ENCODE results near the gene LIG1. TPM values are rescaled to one million over a fixed set of nuclear protein-coding genes. Genes with fewer than 3 reads are reported as not detected.
A peak's percentile ranks its signal among the peaks of the same experiment; 100 is the strongest.

Gene LIG1
- total RNA-seq, 2 experiments from 2014 or later = 172 to 279 TPM

DNA sequence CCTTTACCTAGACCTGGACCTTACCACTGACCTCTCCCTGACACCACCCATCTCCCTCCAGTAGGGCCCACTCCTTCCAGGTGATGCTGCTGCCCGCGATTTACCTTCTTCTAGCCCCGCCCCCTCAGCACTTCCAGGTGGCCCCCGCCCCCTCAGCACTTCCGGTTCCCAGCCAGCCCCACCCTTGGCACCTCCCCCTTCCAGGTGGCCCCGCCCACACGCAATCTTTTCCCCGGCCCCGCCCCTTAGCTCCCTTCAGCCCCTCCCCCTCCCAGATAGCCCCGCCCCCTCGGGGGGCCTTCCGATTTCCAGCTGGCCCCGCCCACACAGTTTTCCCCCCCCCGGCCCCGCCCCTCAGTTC lies 586 bp downstream of the LIG1 start:
- no TSS peak for BruUV-seq (replicated peaks)
- peak overlapping the region; percentile 85 for H3K27ac ChIP-seq (ENCODE audit: low read depth, low read length, poor library complexity, severe bottlenecking)
- H3K4me3 ChIP-seq (ENCODE audit: low read depth, low read length, poor library complexity, severe bottlenecking) = peak overlapping the region; percentile 98
- H3K4me1 ChIP-seq (ENCODE audit: insufficient read depth, low read length, poor library complexity, severe bottlenecking) = peaks cover 30% of the 10 kb centered on the region
- peaks cover 53% of the 10 kb centered on the region for H3K36me3 ChIP-seq (ENCODE audit: insufficient read depth, low read length)
- peak; percentile 84 for DNase-seq (ENCODE audit: low spot score)
- POLR2A ChIA-PET = interaction anchor here (0.5 to 1.0 kb wide), 7 partner anchors 34 to 1303 kb away, joined by 3 to 8 read pairs (median 4); partner anchors contain the start of gene PLA2G4C
- H4K20me1 ChIP-seq (ENCODE audit: insufficient read depth, low read length) = peaks cover 13% of the 10 kb centered on the region
- H3K79me2 ChIP-seq (ENCODE audit: insufficient read depth, low read depth, low read length) = peaks cover 68% of the 10 kb centered on the region
- CTCF ChIA-PET (ENCODE audit: unreplicated experiment) = no interaction called here
- intact Hi-C loops (cut with micrococcal nuclease; ENCODE audit: unreplicated experiment) = no loop called here
- H2AFZ ChIP-seq (ENCODE audit: low read length) = no peak overlapping the region
- TF ChIP-seq EZH2phosphoT487 (IDR thresholded peaks at IDR 0.05; ENCODE audit: borderline replicate concordance, low read depth, low read length) = no peak
- TF ChIP-seq, protein P1, sequence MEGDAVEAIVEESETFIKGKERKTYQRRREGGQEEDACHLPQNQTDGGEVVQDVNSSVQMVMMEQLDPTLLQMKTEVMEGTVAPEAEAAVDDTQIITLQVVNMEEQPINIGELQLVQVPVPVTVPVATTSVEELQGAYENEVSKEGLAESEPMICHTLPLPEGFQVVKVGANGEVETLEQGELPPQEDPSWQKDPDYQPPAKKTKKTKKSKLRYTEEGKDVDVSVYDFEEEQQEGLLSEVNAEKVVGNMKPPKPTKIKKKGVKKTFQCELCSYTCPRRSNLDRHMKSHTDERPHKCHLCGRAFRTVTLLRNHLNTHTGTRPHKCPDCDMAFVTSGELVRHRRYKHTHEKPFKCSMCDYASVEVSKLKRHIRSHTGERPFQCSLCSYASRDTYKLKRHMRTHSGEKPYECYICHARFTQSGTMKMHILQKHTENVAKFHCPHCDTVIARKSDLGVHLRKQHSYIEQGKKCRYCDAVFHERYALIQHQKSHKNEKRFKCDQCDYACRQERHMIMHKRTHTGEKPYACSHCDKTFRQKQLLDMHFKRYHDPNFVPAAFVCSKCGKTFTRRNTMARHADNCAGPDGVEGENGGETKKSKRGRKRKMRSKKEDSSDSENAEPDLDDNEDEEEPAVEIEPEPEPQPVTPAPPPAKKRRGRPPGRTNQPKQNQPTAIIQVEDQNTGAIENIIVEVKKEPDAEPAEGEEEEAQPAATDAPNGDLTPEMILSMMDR (conservative IDR thresholded peaks at IDR 0.05; ENCODE audit: low read length) = no peak
- H3K9me3 ChIP-seq (ENCODE audit: low read length) = no peaks in the 10 kb centered on the region
- H3K4me2 ChIP-seq (ENCODE audit: low read length) = peak overlapping the region; percentile 96
- no peaks in the 10 kb centered on the region for H3K9me2 ChIP-seq (ENCODE audit: insufficient read depth, low read length)

- Histone ChIP-seq H3K79me2 (ENCODE audit: insufficient read depth, low read depth, low read length) (peaks cover 72% of the 10 kb centered on the region), H4K20me1 (ENCODE audit: insufficient read depth, low read length) (peaks cover 13% of the 10 kb centered on the region), H3K9me3 (ENCODE audit: low read length) (no peaks in the 10 kb centered on the region), H3K4me1 (ENCODE audit: insufficient read depth, low read length, poor library complexity, severe bottlenecking) (peaks cover 30% of the 10 kb centered on the region), H2AFZ (ENCODE audit: low read length) (no peak overlapping the region), H3K4me2 (ENCODE audit: low read length) (peak overlapping the region; percentile 80), H3K36me3 (ENCODE audit: insufficient read depth, low read length) (peaks cover 53% of the 10 kb centered on the region), H3K9me2 (ENCODE audit: insufficient read depth, low read length) (no peaks in the 10 kb centered on the region), H3K27ac (ENCODE audit: low read depth, low read length, poor library complexity, severe bottlenecking) (no peak overlapping the region), H3K4me3 (ENCODE audit: low read depth, low read length, poor library complexity, severe bottlenecking) (peak overlapping the region; percentile 98)
- ChIA-PET POLR2A (interaction anchor here (0.5 to 0.9 kb wide), 3 partner anchors 87 to 149 kb away, joined by 3 to 4 read pairs (median 3); no protein-coding TSS in a partner anchor), CTCF (ENCODE audit: unreplicated experiment) (no interaction called here)
- BruUV-seq (replicated peaks) = no TSS peak
- intact Hi-C loops (cut with micrococcal nuclease; ENCODE audit: unreplicated experiment) = no loop called here
- TF ChIP-seq, protein P1 (conservative IDR thresholded peaks at IDR 0.05; ENCODE audit: low read length) = no peak
- no peak for DNase-seq (ENCODE audit: low spot score)
Measured at GRCh38 chr19:48168689-48169088, 1.5 kb downstream of the LIG1 start.

DNA sequence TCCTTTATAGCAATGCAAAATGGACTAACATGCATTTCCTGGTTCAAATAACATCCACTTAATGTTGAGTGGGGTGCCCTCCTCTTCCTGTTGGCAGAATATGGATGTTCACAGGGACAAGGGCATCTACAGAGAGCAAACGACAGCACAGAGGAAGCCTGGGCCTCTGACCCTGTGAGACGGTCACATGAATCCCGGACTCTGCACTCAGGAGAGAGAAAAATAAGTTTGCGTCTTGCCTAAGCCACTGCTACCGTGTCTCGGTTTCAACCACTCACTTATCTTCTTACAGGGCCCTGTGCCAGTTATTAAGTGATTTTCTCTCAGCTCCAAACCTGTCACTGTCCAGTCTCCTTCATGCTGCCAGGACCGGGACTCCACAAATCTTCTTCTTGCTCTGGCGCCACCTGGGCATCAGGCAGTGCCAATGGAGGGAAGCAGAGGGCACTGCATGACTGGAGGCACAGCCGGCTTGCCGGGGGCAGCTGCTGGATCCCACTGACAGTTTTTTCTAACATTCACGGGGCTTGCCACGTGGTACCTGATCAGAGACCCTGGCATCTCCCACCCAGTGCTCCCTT lies 11.8 kb downstream of the LIG1 start:
- Histone ChIP-seq H3K9me3 (ENCODE audit: low read length) (no peaks in the 10 kb centered on the region), H3K36me3 (ENCODE audit: insufficient read depth, low read length) (peaks cover 92% of the 10 kb centered on the region), H3K79me2 (ENCODE audit: insufficient read depth, low read depth, low read length) (no peaks in the 10 kb centered on the region), H3K9me2 (ENCODE audit: insufficient read depth, low read length) (no peaks in the 10 kb centered on the region), H3K27ac (ENCODE audit: low read depth, low read length, poor library complexity, severe bottlenecking) (no peak overlapping the region), H3K4me3 (ENCODE audit: low read depth, low read length, poor library complexity, severe bottlenecking) (no peak overlapping the region), H2AFZ (ENCODE audit: low read length) (no peak overlapping the region), H3K4me2 (ENCODE audit: low read length) (no peak overlapping the region), H3K4me1 (ENCODE audit: insufficient read depth, low read length, poor library complexity, severe bottlenecking) (no peaks in the 10 kb centered on the region), H4K20me1 (ENCODE audit: insufficient read depth, low read length) (no peaks in the 10 kb centered on the region)
- ChIA-PET POLR2A (no interaction called here), CTCF (ENCODE audit: unreplicated experiment) (no interaction called here)
- intact Hi-C loops (cut with micrococcal nuclease; ENCODE audit: unreplicated experiment) = no loop called here
- no peak for TF ChIP-seq EZH2phosphoT487 (IDR thresholded peaks at IDR 0.05; ENCODE audit: borderline replicate concordance, low read depth, low read length)
- TF ChIP-seq, protein P1 (conservative IDR thresholded peaks at IDR 0.05; ENCODE audit: low read length) = no peak
- no TSS peak for BruUV-seq (replicated peaks)
- DNase-seq (ENCODE audit: low spot score) = no peak
